Measurements from ENCODE around the gene FAP.
A peak's percentile ranks its signal among the peaks of the same experiment; 100 is the strongest.

Gene FAP

DNA sequence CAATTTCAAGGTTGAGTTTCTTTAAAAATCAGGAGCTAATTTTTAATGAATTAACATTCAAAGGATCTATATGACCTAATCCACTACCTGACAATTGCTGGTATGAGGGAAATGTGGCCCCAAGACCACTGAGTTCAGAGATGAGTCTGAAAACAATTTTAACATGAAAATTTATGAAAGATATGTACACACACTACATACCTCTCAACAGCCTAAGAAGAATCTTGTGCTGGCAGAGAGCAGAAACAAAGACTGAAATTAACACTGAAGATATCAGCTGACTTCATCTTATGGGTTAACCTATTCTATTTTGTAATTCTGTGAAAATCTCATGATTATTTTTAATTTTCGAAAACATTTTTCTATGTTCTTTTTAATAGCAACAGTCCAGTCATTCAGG lies 1.7 kb downstream of the FAP start:
- peak; percentile 26 for DNase-seq

DNA sequence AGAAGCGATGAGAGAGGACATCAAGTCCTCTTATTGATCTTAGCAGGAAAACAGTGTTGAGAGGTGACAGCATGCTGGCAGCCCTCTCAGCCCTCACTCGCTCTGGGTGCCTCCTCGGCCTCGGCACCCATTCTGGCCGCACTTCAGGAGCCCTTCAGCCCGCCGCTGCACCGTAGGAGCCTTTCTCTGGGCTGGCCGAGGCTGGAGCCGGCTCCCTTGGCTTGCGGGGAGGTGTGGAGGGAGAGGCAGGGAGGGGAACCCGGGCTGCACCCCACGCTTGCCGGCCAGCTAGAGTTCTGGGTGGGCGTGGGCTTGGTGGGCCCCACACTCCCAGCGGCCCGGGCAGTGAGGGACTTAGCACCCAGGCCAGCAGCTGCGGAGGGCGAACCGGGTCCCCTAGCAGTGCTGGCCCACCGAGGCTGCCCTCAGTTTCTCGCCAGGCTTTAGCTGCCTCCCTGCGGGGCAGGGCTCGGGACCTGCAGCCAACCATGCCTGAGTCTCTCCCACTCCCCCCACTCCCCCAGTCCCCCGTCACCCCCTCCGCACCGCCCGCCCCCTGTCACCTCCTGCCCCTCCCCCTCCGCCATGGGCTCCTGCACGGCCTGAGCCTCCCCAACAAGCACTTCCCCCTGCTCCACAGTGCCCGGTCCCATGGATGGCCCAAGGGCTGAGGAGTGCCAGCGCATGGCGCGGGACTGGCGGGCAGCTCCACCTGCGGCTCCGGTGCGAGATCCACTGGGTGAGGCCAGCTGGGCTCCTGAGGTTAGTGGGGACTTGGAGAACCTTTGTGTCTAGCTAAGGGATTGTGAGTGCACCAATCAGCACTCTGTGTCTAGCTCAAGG lies 8.4 kb downstream of the FAP start:
- DNase-seq, result no peak

DNA sequence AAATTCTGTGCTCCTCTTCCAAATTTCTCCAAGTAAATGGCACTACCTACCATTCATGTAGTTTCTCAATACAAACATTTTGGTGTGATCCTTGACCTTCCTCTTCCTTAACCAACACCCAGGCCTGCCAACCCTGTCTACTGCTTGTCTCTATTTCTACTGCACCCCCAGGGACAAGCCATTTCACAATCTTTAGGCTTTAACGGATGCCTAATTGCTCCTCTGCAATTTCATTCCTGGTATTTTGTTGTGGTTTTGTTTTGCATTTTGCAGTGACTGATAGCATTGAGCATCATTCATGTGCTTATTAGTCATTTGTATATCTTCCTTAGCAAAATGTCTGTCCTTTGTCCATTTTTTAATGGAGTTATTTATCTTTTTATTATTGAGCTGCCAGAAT lies 10.0 kb downstream of the FAP start:
- peak; percentile 87 for DNase-seq

DNA sequence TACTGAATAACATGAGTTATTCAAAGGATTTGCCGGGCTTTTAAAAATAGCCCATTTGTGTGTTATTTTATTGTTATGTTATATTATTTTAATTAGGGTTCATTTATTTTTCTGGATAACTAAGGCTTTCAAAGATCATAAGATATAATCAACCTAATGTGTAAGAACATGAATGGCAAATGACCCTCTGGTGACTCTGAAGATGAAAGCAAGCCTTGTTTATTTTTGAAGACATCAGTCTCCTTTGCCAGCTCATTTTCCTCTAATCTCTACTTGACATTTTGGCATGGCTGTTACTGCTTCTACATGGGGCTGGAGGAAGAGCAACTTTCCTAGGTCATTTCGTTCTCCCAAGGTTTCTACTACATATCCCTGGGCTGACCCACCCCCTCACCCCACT lies 10.6 kb downstream of the FAP start:
- no peak for DNase-seq

DNA sequence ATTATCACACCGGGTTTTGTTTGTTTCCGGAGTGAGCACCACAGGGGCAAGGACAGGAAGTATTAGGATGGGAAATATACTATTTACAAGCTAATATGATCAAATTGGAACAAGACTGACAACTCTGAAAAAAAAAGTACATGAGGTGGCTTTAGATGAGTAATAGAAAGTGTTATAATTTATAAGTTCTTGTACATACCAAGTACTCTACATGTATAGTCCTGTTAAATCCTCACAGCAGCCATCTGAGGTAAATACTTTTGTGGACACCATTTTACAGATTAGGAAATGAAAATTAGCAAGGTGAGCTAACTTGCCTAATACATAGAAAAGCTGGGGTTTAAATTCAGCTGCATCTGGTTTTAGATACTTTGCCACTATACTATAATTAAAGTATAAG lies 11.2 kb downstream of the FAP start:
- DNase-seq, result no peak

DNA sequence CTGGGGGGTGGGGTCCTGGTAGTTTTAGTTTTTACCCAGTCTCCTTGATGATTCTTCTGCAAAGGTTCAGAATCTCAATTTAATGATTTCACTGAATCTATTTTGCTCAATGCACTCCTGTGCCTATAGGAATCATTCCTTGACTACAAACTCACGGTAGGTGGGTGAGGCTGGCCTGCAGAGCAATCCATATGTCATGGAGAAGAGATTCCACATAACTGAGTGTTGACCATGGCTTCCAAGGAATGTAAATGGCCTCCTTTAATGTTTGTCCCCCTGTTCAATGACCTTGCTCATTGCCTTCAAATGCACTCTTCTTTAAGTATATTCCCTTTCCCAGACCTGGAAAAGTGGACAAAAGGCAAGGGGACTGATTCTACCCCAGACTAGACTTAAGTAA lies 12.5 kb downstream of the FAP start:
- DNase-seq, result no peak

DNA sequence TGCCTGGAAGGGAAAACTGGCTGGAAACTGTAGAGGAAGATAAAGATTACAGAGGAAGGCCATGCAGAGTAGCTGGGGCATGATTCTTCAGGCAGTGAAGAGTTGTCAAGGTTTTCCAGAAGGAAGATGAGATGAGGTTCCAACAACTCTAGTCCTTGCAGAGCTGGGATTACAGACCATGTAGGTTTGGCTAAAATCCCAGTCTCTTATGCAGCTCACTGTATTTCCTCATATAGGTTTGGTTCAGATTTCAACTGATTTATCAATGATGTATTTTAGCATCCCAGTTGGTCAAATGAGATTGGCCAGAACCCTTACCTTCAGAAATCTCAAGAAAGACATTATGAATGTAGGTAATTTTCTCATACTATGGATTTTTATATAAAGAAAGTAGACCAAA lies 16.4 kb downstream of the FAP start:
- DNase-seq, result peak; percentile 24

DNA sequence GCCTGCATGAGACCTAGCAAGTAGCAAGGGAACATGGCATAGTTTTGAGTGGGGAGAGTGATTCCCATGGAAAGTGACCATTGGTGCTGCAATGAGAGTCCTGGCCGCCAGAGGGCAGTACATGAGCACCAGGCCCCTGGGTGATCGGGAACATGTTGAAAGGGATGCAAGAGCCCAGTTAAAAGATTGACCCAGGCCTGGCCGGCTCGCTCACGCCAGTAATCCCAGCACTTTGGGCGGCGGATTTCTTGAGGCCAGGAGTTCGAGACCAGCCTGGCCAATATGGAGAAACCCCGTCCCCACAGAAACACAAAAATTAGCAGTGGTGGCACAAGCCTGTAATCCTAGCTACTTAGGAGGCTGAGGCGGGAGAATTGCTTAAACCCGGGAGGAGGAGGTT lies 22.2 kb downstream of the FAP start:
- peak; percentile 59 for DNase-seq

DNA sequence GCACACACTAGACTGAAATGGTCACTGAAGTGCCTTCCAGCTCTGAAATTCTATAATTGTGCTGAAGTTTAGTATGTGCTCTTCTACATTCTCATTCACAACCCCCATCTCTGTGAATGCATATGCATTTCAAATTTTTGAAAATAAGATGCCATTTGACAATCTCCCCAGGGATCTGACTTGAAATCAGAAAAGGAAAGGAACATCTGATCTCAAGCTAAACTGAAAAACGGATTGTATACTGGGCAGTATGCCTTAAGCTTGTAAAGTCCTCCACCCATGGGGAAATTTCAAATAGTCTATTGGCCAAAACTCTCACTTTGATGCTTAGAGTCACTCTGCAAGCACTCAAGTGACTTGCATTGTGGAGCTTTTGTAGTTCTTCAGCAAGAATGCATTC lies 22.9 kb downstream of the FAP start:
- DNase-seq, result no peak

DNA sequence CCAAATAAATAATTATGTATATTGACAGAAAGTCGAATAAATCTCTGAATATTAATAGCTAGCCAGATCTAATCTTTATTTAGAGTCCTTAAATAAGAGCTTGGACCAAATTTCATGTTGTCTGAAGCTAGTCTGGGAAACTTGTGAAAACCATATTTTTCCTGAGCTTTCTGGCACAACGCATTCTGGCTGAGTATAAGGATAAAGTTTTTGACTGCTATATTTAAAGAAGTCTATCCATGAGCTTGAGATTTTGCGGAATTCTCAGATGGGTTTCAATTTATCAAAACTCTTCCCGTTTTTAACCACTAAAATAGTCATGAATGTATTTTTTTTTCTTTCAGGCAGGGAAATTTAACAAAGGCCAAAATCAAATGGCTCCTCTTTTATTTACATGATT lies 23.8 kb downstream of the FAP start:
- DNase-seq, result no peak

DNA sequence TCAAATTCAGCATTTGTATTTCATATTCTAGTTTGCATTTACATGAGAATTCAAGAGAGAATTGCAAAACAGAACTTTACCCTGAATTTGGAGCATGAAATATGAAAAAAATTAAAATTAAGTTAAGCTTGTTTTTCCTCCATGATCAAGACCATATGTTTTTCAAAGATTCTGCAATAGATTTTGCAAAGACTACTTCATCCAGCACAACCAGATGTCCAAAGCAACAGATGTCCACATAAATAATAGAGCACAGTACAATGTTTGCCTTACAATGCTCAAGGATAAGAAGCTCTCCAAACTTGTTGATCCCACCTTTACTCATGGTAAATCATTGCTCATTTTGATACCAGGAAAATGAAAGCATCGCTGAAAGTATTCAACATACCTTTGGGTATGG lies 25.6 kb downstream of the FAP start:
- DNase-seq, result peak; percentile 15

DNA sequence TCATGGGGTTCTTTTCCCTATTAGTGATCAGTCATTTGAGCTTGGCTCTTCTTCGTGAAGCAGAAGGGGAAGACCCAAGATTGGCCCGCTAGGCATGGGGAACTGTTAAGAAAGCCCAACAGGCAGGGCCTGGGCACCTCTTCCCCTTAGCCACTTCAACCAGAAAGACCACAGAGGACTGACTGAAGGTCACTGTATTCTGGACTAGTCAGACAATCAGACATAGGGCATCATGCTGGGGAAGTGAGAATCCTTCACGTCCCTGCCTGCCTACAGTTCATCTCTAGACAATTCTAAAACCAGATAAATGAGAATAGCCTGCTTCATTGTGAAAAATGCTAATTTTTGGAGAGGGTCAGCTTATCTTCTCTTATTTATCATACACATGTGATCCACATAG lies 28.1 kb downstream of the FAP start:
- no peak for DNase-seq

DNA sequence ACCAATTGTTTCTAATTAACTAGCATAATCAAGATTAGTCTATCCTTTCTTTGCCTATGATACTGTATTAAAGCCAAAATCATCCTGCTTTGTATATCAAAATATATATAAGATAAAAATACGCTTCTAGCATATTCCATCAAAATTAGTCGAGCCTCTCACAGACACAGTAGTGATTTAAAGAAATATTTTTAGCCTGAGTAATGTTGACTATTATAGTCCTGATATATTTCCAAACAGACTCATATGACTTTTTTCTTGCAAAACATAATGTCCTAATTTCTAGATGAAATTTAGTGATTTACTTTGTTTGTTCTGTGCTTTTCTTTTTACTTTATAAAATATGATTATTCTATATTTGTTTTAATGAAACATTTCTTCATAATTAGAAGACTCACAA lies 30.9 kb downstream of the FAP start:
- DNase-seq, result peak; percentile 35

DNA sequence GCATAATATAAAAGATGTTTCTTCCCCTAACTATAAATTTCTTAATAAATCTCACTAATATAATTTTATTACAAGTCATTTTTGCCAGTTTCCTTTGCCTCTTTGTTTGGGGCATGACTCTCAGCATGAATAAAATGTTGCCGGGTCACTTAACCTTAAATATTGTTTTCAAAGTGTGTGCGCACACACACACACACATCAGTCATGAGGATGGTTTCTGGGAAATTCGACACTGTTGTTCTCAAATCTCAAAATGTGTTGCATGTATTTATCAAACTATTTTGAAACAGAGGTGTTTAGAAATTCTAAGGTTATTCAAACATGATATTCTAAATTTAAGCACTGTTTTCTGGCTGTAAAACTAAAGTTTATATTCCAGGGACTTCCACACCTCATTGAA lies 31.5 kb downstream of the FAP start:
- DNase-seq, result no peak

DNA sequence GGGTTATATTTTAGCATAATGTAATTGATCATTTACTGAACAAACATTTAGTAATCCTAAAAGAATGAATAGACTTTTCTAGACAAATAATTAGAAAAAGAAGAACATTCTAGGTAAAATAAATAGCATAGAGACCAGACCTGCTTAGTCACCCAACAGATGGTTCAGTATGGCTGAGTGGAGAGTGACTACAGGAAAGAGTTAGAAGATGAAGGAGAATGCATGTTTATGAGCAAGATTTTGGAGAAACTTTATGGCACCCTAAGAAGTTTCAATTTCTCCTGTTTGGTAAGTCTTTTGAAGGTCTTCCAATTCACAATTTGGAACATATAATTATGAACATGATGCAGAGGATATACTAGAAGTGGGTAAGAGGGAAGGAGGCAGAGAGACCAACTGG lies 32.9 kb downstream of the FAP start:
- peak; percentile 19 for DNase-seq

DNA sequence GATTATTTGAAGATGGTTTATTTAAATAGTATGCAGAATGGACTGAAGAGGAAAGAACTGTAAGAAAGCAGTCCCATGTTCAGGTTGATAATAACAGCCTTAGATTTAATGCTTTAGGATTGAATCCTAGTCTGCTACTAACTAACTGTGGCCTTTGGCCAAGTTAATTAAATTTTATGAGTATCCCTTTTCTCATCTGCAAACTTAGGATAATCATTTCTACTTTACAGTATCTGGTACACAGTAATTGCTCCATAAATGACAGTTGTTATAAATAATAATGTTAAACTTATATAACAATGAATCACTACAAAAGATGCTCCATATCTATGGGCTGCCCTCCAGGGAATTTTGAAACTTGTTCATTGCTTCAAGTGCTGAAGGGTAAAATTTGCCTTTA lies 41.0 kb downstream of the FAP start:
- DNase-seq, result no peak

DNA sequence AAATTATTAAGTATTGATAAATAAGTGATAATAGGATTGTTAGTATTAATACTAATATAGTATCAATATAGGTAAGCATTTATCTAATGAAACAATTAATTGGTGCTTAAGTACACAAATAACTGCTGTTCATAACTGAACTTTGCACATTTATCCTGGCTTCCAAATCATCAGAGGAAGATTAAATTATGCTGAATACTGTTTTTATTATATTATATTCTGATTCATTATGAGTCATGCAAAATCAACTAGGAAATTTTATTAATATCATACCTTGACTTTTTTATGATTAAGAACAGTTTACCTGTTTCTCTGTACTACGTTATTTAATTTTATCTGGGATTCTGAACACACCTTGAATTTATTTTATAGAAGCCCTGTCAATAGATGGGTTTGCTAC lies 42.6 kb downstream of the FAP start:
- no peak for DNase-seq

DNA sequence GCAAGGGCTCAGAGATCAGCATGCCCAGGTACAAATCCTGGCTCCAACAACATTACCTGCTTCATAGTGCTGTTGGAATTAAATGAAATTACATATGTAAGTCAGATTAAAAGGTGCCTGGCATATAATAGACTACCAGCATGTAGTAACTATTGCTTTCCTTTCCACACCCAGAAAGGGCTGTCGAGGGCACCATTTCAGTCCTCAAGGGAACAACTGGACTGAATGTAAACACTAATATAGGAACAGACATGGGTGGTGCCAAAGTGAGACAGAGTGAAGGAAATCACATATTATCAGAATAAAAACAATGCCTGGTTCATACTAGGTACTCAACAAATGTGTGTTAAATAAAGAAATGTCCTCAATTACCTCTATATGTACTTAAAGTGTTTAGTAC lies 43.3 kb downstream of the FAP start:
- DNase-seq, result no peak

DNA sequence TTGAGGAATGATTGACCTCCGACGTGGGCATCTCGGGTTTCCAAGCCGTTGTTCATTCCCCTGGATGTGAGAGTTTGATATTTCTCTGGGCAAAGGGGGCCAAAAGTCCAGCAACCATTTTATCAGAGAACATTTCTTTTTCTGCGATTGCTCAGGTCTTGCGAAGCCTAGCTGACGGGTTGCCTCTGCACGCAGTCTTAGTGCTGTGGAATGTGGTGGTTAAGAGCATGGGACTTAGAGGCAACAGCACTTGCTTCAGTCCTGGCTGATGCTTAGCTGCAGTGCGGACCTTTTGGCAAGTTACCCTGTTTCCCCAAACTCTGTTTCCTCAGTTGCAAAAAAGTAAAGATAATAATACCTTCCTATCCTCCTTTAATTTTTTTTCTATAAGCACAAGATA lies 45.0 kb downstream of the FAP start:
- peak; percentile 19 for DNase-seq

DNA sequence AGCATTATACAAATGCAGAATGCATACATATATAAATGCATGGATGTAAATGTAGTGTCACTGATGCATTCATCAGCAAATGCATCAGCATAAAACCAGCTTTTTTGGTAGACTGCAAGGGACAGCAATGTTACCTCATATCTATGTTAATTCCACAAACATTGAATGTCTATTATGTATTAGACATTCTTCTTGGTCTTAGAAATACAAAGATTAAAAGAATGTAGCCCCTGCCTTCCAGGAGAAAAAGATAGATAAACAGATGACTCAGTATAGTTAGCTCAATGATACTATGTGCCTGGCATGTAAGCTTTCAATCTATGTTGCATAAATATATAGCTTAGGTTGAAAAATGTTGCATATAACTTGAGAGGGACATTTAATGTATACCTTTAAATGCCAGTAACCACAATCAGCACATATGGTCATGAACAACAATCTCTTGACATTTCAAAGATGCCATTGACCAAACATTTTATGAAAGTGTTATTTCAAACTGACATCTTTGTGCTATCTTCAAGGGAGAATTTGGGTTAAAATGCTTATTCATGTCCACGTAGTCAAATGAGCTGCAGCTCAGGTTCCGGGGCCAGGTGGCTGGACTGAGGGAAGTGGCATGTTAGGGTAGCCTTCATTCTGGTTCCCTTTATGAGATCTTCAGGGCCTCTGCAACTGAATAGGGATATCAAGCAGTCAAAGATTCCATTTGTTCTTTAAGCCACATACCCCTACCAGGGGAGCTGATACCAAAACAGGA lies 46.0 kb downstream of the FAP start:
- peak; percentile 79 for DNase-seq

DNA sequence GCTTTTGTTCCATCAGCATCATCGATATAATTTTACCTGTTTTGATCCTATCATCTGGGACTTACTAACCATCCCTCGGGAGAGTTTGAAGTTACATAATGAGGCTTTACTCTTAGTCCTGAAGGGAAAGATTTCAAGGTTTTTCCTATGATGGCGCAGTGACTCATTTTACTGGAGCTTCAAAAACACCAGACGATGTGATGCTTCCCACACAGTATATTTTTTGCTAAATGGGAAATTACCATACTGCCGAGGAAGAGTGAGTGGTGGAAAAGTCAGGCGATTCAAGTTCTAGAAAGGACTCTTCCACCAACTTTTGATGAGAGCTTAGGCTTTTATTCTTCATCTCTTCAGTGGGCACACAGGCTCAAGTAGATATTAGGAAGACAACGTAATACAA lies 46.6 kb downstream of the FAP start:
- DNase-seq, result peak; percentile 70

DNA sequence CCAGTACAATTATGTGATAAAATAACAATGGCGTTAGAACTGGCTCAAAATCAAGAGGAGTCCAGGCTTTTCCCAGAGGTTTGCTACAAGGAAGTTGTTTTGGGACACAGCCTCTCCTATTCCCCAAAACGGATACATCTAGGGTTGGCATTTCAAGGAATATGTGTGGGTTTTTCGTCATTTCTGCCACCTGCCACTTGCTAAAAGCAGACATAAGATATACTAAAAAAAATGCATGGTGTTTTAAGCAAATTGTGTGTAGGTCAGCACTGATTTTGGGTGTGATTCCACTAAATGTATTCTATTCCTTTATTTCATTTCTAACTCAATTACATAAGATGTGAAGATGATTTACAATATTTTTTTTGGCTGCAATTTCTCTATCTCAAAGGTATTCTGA lies 54.8 kb downstream of the FAP start:
- DNase-seq, result no peak

DNA sequence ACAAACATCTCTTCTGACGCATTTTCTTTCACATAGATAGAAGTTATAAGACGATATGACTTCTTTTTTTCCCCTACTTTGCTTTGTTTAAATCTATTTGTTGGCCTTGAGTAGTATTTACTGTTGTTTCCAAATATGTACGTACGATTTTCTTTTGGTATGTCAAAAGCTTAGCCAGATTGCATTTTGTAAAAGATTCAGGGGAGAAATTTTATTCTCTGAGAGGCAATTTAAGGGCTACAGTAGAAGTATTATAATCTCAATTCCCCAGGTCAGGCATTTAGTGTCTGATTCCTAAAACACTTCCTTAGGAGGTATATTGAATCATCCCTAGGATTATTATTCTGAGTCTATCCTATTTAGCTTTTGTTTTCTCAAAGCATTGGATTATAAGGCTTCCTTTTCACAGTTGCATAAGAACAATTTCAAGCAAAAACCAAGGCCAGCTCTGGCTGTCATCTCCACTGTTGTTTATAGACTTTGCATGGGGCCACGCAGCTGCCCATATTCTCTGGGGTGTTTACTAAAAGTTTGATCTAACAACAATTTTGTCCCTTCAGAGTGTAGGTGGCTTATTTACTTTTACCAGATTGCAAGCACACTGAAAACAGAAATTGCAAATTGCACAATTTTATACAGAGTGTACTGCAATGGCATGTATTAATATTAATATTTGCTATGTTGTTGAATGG lies 57.6 kb downstream of the FAP start:
- DNase-seq, result no peak

Data from fibroblast of skin of right quadriceps (primary cell).